ENCODE measurements around the gene RGS3. TPM values are rescaled to one million over a fixed set of nuclear protein-coding genes. Genes with fewer than 3 reads are reported as not detected.

RGS3 gene
- total RNA-seq, 4 donors from 2014 or later: 10.5 to 18.2 (median 12.8) TPM

DNA sequence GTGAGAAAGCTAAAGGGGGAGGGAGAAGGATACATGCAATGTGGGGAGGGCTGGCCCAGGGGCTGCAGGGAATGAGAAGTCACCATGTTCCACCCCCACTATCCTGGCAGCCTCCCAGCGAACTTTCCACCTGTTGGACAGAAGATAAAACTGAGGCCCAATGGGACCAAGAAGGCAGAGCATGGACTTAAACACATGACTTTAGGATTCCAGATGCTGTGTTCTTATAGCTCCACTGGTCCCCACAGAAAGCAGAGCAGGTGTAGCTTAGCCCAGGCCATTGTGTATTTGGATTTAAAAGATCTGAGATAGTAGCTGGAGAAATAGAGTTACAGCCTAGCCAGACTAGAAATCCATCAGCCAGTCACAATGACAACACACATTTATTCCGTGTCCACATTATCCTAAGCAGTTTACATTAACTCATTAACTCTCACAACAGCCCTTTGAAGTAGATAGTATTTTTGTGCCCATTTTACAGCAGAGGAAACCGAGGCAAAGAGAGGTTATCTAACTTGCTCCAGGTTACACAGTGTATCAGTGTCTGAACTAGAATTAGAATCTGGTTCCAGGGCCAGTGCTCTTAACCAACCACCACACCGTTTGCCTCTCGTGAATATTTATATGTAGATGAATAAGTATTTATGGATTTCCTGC is 121.0 kb downstream of the RGS3 start:
- intact Hi-C loops (cut with DNase I; ENCODE audit: low total_unique reads): no loop called here
- WGBS, 2 donors: 93 to 94% methylated on average over 5 of the region's 5 CpGs
- TF ChIP-seq, protein P1, sequence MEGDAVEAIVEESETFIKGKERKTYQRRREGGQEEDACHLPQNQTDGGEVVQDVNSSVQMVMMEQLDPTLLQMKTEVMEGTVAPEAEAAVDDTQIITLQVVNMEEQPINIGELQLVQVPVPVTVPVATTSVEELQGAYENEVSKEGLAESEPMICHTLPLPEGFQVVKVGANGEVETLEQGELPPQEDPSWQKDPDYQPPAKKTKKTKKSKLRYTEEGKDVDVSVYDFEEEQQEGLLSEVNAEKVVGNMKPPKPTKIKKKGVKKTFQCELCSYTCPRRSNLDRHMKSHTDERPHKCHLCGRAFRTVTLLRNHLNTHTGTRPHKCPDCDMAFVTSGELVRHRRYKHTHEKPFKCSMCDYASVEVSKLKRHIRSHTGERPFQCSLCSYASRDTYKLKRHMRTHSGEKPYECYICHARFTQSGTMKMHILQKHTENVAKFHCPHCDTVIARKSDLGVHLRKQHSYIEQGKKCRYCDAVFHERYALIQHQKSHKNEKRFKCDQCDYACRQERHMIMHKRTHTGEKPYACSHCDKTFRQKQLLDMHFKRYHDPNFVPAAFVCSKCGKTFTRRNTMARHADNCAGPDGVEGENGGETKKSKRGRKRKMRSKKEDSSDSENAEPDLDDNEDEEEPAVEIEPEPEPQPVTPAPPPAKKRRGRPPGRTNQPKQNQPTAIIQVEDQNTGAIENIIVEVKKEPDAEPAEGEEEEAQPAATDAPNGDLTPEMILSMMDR (IDR thresholded peaks at IDR 0.05): no peak
- no peak for TF ChIP-seq POLR2A (IDR thresholded peaks at IDR 0.05)
- no peak overlapping the region for H3K4me3 ChIP-seq (ENCODE audit: low read depth, poor library complexity, severe bottlenecking)
- no peak for DNase-seq (ENCODE audit: low spot score in 2 of 2)

DNA sequence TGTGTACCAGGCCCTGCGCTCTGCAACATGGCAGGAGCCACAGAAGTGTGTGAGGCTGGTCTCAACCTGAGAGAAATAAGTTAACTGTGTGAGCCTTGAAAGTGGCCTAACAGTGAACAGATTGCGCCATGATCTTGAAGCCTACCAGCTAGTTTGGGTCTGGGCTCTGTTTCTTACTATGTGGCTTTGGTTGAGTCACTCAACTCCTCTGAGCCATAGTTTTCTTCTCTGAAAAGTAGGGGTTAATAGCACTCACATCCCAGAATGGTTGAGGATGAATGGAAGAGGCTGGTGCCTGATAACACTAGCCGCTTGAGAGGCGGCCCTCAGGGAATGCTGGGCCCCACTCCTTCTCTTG is 121.5 kb downstream of the RGS3 start:
- DNase-seq (ENCODE audit: low spot score in 2 of 2): no peak
- H3K4me3 ChIP-seq (ENCODE audit: low read depth, poor library complexity, severe bottlenecking): no peak overlapping the region
- TF ChIP-seq POLR2A (IDR thresholded peaks at IDR 0.05): no peak
- TF ChIP-seq, protein P1 (IDR thresholded peaks at IDR 0.05): no peak
- 80 to 93% methylated on average over 4 of the region's 4 CpGs for WGBS, 2 donors
- intact Hi-C loops (cut with DNase I; ENCODE audit: low total_unique reads): no loop called here

DNA sequence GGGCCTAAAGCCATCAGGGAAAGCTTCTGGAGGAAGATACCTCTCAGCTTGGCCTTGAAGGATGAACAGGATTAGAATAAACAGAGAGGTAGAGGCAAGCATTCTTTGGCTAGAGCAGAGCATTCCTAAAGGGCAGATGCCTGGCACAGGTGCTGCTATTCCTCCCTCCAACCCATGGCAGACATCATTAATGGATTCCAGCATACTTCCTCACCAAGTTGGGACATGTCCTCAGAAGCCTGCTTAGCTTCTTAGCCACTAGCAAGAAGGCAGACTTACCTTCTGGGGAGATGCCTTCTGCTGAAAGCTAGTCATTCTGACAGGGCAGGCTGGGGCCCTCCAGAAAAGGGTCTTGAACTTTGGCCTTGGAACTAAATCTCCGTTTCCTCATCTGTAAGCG is 122.0 kb downstream of the RGS3 start:
- intact Hi-C loops (cut with DNase I; ENCODE audit: low total_unique reads): no loop called here
- H3K4me3 ChIP-seq (ENCODE audit: low read depth, poor library complexity, severe bottlenecking): no peak overlapping the region
- no peak for DNase-seq (ENCODE audit: low spot score in 2 of 2)
- 85 to 91% methylated on average over 2 of the region's 2 CpGs for WGBS, 2 donors
- TF ChIP-seq POLR2A (IDR thresholded peaks at IDR 0.05): no peak
- TF ChIP-seq, protein P1 (IDR thresholded peaks at IDR 0.05): no peak

DNA sequence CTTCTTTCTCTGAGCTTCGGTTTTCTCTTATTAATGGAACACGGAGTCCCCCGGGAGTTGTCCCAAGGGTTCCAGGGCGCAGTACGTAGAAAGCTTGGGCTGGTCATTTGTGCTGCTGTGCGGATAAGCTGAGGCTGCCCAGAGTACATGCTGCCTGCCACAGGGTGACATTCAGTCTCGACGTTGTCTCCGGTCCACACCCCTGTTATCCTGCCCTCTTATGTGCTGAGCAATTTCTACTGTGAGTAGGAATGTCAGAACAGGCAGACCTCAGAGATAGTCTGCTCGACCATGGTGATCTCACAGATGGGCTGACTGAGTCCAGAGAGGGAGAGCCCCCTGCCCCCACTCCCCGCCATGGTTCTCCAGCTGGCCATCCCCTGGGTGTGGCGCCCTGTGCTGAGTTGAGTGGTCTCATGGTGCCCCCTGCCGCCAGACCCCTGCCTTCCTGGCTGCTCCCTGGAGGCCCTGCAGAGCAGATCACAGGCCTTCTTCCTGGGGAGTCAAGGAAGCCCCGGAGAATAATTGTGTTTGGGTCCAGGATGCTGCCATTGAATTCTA is 124.0 kb downstream of the RGS3 start:
- no peak for TF ChIP-seq POLR2A (IDR thresholded peaks at IDR 0.05)
- TF ChIP-seq, protein P1 (IDR thresholded peaks at IDR 0.05): no peak
- no peak for DNase-seq (ENCODE audit: low spot score in 2 of 2)
- intact Hi-C loops (cut with DNase I; ENCODE audit: low total_unique reads): no loop called here
- 71 to 73% methylated on average over 14 of the region's 14 CpGs for WGBS, 2 donors
- H3K4me3 ChIP-seq (ENCODE audit: low read depth, poor library complexity, severe bottlenecking): no peak overlapping the region

DNA sequence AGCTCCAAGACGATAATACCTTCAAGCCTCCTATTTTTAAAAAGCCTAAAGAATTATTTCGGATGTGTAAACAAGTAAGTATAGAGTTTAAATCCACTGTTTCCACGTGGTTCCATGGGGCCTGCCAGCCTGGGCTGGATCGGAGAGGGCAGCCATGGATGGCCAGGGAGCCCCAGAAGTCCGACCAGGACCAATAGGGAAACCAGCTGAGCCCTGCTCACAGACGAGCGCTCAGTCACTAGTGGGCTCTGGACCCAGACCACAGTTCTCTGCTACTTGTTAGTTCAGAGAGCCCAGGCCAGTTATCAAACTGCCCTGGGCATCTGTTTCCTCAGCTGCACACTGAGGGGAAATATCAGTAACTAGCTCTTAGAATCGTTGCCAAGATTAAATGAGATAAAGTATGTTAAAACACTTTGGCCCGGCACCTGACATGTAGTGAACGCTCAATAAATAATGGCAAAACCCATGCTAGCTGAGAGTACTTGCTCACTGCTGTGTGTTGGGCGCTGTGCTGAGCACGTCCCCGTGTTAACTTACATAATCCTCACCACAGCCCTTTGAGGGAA is 124.8 kb downstream of the RGS3 start:
- H3K4me3 ChIP-seq (ENCODE audit: low read depth, poor library complexity, severe bottlenecking): no peak overlapping the region
- no peak for DNase-seq (ENCODE audit: low spot score in 2 of 2)
- TF ChIP-seq POLR2A (IDR thresholded peaks at IDR 0.05): no peak
- TF ChIP-seq, protein P1 (IDR thresholded peaks at IDR 0.05): no peak
- intact Hi-C loops (cut with DNase I; ENCODE audit: low total_unique reads): no loop called here
- WGBS, 2 donors: 62 to 69% methylated on average over 13 of the region's 13 CpGs
